GM18505 (cell line): ENCODE measurements around the gene NUDT1.

ENCODE experiments used
- ATAC-seq: cut with Tn5 transposase; IDR thresholded peaks from one replicate; pipeline ENCODE4 v1.9.1; 2021; ENCODE audit not compliant: unreplicated experiment
- POLR2A ChIP-seq: IDR thresholded peaks from 4 replicates; pipeline ENCODE4 v1.6.1; 2011; ENCODE audit warnings: borderline replicate concordance; ENCODE audit not compliant: insufficient read depth, insufficient read length; ENCODE audit errors: extremely low read depth

NUDT1 gene

GRCh38 chr7:2269991-2270460, 28.0 kb downstream of the NUDT1 start:
- TF ChIP-seq POLR2A, result no peak
- no peak for ATAC-seq

DNA sequence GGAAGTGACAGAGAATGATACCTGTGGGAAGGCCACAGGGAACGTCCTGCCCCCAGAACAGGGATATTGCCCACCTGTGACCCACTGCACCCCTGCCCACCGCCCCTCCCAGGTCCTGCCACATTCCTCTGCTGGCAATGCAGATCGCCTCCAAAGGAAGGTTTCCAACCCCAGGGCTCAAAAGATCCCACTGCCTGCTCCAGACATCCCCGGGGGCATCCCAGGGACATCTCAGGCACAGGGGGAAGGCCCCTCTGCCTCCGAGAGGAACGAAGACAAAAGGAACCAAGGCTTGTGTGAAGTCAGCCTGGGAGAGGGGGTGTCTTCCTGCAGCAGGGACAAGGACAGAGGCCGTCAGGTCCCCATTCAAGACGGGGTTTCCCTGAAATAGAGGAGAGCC, 28.5 kb downstream of the NUDT1 start:
- no peak for TF ChIP-seq POLR2A
- ATAC-seq, result no peak

DNA sequence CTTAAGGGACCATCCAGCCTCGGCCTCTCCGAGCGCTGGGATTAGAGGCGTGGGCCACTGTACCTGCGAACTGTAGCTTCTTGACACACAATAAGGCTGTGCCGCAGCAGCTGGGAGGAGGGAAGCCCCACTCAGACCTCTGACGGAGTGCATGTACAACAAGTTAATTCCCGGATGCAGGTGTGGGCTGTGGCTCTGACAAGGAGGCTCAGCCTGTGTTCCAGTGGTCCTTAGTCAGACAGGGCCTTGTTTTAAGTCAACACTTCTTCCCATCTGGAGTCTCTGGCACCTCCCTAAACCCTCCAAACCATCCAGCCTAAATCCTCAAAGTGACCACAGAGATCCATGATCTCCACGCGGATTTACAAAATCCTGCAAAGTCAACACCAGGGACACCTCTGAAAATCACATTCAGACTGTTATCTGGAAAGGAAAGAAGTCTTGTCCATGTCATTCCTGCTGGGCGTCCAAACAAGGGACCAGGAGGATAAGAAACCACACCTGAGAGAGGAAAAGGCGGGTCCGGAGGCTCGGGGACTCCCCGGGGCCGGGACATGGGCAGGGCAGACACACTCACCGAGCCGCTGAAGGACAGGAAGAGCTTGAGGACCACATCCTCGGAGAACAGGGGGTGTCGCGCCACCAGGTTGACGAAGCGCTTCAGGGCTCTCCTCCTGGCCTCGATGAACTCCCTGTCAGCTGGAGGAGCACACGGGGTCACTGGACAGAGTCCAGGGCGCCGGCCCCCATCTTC, 29.4 kb downstream of the NUDT1 start:
- no peak for TF ChIP-seq POLR2A
- no peak for ATAC-seq

- ATAC-seq, result no peak
- TF ChIP-seq POLR2A, result no peak
Observed at GRCh38 chr7:2272031-2272430, 30.0 kb downstream of the NUDT1 start.

GRCh38 chr7:2273866-2274265, 31.8 kb downstream of the NUDT1 start:
- no peak for TF ChIP-seq POLR2A
- no peak for ATAC-seq

DNA sequence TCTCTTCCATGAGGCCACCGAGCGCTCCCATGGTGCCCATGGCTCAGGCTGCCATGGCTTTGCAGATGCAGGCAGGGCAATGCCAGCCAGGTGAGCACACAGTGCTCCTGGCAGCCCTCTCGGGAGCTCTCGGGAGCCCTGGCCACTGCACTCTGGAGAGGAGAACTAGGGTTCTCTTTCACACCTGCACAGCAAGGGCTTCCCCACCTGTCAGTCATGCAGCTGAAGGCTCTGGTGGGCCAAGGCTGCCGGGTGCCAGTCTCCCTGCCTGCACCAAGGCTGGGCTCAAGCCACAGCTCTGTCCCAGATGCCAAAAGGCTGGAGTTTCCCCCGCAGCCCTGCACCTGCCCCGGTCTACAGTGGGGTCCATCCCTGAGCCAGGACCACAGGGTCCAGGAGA, 32.6 kb downstream of the NUDT1 start:
- no peak for ATAC-seq
- TF ChIP-seq POLR2A, result no peak

DNA sequence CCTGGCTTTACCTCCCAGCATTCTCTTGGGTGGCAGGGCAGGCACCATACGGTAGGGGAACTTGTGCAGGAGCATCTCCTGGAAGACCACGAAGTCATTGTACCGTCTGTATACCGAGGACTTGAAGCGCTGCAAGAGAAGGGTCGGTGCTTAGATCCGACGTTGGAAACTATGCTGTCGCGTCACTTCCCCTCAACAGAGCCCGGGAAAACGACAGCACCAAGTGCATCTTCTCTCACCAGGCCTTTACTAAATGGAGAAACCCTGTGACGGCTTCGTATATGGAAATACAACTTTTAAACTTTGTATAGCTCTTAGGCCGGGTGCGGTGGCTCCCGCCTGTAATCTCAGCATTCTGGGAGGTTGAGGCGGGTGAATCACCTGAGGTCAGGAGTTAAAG, 33.1 kb downstream of the NUDT1 start:
- ATAC-seq, result no peak
- TF ChIP-seq POLR2A, result no peak

DNA sequence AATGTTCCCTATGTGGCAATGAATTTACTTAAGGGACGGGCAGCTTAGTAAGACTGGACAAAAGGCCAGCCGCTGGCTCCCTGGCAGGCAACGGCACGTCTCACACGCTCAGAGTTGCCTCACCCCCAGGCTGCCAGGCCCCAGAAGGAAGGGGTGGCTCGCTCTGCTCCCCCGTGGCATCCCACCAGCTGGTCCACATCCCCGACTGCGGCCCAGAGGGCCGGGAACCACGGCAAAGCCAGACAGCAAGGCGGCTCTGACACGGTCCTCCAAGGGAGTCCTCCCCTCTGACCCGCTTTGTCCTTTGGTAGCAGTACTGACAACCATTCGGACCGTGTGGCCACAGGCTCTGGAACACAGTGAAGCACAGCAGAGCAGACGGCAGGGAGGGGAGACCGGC, 34.1 kb downstream of the NUDT1 start:
- TF ChIP-seq POLR2A, result no peak
- ATAC-seq, result no peak

- no peak for ATAC-seq
- no peak for TF ChIP-seq POLR2A
Observed at GRCh38 chr7:2278026-2278425, 36.0 kb downstream of the NUDT1 start.

GRCh38 chr7:2279896-2280295, 37.9 kb downstream of the NUDT1 start:
- no peak for TF ChIP-seq POLR2A
- no peak for ATAC-seq

GRCh38 chr7:2280424-2280823, 38.4 kb downstream of the NUDT1 start:
- no peak for TF ChIP-seq POLR2A
- ATAC-seq, result no peak

DNA sequence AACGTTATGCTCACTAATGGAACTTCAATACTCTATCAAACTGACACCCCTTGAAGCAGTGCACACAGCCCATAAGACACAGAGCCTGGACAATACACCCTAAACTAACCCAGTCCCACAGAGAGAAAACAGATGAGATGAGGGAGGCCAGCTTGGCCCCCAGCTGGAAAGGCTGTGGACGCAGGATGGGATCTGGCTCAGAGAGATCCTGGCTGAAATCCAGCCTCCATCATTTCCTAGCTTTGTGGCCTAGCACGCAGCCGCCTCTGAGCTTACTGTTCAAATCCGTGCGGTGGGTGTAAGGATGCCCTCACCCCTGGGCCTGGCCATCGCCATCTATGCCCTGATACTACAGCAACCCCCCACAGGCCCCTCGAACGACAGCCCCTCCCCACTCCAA, 39.5 kb downstream of the NUDT1 start:
- ATAC-seq, result no peak
- no peak for TF ChIP-seq POLR2A

- TF ChIP-seq POLR2A, result no peak
- ATAC-seq, result no peak
Observed at GRCh38 chr7:2282185-2282751, 40.2 kb downstream of the NUDT1 start.

DNA sequence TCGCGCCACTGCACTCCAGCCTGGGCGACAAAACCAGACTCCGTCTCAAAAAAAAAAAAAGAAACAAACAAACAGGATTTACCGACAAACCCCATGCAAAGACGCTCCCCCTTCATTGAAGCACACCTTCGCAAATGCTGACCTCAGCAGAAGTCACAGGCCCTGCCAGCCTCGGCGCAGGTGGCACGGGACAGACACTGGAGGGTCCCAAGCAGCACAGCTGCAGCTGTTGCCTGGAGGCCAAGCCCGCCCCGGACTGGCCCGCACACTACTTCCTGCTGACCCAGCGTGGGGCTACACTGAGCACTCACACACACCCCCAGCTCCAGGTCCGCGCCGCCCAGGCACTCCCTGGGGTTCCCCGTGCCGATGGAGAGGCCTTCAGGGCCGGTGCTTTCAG, 41.0 kb downstream of the NUDT1 start:
- peak; percentile 21 for TF ChIP-seq POLR2A
- ATAC-seq, result no peak
